K562 (cell line): ENCODE data around the gene CACNA2D3. TPM values are rescaled to one million over a fixed set of nuclear protein-coding genes. Genes with fewer than 3 reads are reported as not detected.

Experiments used
- CBX2 ChIP-seq: fragments of 200-600 bp; sonication (generic); IDR thresholded peaks from one replicate; pipeline ENCODE4 v1.6.1; 2012; ENCODE audit warnings: mild to moderate bottlenecking, low read length, inconsistent platforms; ENCODE audit not compliant: insufficient read depth, poor library complexity, severe bottlenecking
- E2F6 ChIP-seq, 2 experiments: IDR thresholded peaks; 2 replicates each; pipeline ENCODE4 v1.6.1; 2011; ENCODE audit warnings: borderline replicate concordance in 1 of 2, control low read depth in 1 of 2, low read depth in 1 of 2, low read length in 1 of 2, mild to moderate bottlenecking in 1 of 2, mixed read lengths in 1 of 2, moderate library complexity in 1 of 2; ENCODE audit not compliant: insufficient read depth in 1 of 2, insufficient read length in 1 of 2, poor library complexity in 1 of 2, severe bottlenecking in 1 of 2; ENCODE audit errors: extremely low read depth in 1 of 2
- RAD51 ChIP-seq: fragments of 450-650 bp; IDR thresholded peaks from 2 replicates; pipeline ENCODE4 v1.7.1; 2016; ENCODE audit warnings: low read depth, mild to moderate bottlenecking, borderline replicate concordance
- ZNF23 ChIP-seq: fragments of 250-450 bp; sonication (Bioruptor Pico); IDR thresholded peaks from 2 replicates; pipeline ENCODE4 v1.4.0; 2020; ENCODE audit warnings: mild to moderate bottlenecking
- ZNF584 ChIP-seq: fragments of 200-800 bp; sonication (Bioruptor generic); IDR thresholded peaks from 2 replicates; pipeline ENCODE4 v1.6.1; 2016; ENCODE audit warnings: low read depth, mild to moderate bottlenecking, missing genetic modification characterization, missing compliant biosample characterization
- ZNF707 ChIP-seq: fragments of 250-450 bp; sonication (Bioruptor Pico); conservative IDR thresholded peaks from 2 replicates; pipeline ENCODE4 v1.8.0; 2022; ENCODE audit warnings: inconsistent platforms, mild to moderate bottlenecking, moderate library complexity
- polyA plus RNA-seq, 8 experiments: library from polyadenylated mRNA; depleted of rRNA in 4 of 8; stranded (reverse) in 5 of 8; unstranded in 3 of 8; fragments of >200 nt; fragmentation: Nextera tagmentation in 2 of 8; fragmentation: Illumina TruSeq in 1 of 8; extraction: Ambion mirVana in 2 of 8; extraction: Trizol in 1 of 8; gene quantifications; 2 replicates each; pipeline versions ENCODE4 v1.2.1 to v1.2.3, GENCODE V29; 2011 to 2014; ENCODE audit warnings: inconsistent platforms in 1 of 8, missing spikeins in 1 of 8
- total RNA-seq, 7 experiments: library from RNA; depleted of rRNA in 6 of 7; stranded (reverse); fragments of >200 nt in 6 of 7; fragmentation: Illumina TruSeq in 2 of 7; extraction: Trizol in 2 of 7; gene quantifications; 2 replicates each; pipeline versions ENCODE4 v1.2.1 to v1.2.3, GENCODE V29; 2011 to 2021; ENCODE audit warnings: low replicate concordance in 1 of 7
- TF ChIP-seq, protein P1 (sequence below): fragments of 200-600 bp; sonication (generic); IDR thresholded peaks from one replicate; pipeline ENCODE4 v1.6.1; 2012; ENCODE audit warnings: mild to moderate bottlenecking, low read depth, low read length, inconsistent platforms
- TF ChIP-seq, protein P2 (sequence below): fragments of 450-650 bp; IDR thresholded peaks from 2 replicates; pipeline ENCODE4 v1.6.1; 2017; ENCODE audit warnings: mild to moderate bottlenecking, moderate library complexity

CACNA2D3 gene
- total and polyA plus RNA-seq, 9 of the 15 experiments (the other 6 are each of a cell fraction or from before 2014, with no cell fraction given) = 0.01 TPM; not detected in 8

DNA sequence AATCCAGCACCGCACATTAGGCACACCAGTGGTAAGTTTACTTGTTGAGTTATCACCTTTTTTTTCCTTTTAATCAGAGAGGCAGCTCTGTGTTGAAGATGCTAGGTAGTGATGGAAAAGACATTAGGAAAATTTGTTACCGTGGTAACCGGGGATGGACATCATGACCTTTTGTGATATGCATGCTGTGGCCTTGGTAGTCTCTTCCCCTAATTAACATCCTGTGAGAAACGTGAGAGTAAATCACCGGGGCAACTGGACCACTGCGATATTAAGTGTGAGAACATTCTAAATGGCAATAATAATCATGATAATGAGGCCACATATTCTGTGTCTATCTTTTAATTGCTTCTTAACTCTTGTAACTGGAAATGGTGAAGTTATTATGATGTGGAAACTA lies 362.0 kb downstream of the CACNA2D3 start (continued):
- TF ChIP-seq, protein P1, sequence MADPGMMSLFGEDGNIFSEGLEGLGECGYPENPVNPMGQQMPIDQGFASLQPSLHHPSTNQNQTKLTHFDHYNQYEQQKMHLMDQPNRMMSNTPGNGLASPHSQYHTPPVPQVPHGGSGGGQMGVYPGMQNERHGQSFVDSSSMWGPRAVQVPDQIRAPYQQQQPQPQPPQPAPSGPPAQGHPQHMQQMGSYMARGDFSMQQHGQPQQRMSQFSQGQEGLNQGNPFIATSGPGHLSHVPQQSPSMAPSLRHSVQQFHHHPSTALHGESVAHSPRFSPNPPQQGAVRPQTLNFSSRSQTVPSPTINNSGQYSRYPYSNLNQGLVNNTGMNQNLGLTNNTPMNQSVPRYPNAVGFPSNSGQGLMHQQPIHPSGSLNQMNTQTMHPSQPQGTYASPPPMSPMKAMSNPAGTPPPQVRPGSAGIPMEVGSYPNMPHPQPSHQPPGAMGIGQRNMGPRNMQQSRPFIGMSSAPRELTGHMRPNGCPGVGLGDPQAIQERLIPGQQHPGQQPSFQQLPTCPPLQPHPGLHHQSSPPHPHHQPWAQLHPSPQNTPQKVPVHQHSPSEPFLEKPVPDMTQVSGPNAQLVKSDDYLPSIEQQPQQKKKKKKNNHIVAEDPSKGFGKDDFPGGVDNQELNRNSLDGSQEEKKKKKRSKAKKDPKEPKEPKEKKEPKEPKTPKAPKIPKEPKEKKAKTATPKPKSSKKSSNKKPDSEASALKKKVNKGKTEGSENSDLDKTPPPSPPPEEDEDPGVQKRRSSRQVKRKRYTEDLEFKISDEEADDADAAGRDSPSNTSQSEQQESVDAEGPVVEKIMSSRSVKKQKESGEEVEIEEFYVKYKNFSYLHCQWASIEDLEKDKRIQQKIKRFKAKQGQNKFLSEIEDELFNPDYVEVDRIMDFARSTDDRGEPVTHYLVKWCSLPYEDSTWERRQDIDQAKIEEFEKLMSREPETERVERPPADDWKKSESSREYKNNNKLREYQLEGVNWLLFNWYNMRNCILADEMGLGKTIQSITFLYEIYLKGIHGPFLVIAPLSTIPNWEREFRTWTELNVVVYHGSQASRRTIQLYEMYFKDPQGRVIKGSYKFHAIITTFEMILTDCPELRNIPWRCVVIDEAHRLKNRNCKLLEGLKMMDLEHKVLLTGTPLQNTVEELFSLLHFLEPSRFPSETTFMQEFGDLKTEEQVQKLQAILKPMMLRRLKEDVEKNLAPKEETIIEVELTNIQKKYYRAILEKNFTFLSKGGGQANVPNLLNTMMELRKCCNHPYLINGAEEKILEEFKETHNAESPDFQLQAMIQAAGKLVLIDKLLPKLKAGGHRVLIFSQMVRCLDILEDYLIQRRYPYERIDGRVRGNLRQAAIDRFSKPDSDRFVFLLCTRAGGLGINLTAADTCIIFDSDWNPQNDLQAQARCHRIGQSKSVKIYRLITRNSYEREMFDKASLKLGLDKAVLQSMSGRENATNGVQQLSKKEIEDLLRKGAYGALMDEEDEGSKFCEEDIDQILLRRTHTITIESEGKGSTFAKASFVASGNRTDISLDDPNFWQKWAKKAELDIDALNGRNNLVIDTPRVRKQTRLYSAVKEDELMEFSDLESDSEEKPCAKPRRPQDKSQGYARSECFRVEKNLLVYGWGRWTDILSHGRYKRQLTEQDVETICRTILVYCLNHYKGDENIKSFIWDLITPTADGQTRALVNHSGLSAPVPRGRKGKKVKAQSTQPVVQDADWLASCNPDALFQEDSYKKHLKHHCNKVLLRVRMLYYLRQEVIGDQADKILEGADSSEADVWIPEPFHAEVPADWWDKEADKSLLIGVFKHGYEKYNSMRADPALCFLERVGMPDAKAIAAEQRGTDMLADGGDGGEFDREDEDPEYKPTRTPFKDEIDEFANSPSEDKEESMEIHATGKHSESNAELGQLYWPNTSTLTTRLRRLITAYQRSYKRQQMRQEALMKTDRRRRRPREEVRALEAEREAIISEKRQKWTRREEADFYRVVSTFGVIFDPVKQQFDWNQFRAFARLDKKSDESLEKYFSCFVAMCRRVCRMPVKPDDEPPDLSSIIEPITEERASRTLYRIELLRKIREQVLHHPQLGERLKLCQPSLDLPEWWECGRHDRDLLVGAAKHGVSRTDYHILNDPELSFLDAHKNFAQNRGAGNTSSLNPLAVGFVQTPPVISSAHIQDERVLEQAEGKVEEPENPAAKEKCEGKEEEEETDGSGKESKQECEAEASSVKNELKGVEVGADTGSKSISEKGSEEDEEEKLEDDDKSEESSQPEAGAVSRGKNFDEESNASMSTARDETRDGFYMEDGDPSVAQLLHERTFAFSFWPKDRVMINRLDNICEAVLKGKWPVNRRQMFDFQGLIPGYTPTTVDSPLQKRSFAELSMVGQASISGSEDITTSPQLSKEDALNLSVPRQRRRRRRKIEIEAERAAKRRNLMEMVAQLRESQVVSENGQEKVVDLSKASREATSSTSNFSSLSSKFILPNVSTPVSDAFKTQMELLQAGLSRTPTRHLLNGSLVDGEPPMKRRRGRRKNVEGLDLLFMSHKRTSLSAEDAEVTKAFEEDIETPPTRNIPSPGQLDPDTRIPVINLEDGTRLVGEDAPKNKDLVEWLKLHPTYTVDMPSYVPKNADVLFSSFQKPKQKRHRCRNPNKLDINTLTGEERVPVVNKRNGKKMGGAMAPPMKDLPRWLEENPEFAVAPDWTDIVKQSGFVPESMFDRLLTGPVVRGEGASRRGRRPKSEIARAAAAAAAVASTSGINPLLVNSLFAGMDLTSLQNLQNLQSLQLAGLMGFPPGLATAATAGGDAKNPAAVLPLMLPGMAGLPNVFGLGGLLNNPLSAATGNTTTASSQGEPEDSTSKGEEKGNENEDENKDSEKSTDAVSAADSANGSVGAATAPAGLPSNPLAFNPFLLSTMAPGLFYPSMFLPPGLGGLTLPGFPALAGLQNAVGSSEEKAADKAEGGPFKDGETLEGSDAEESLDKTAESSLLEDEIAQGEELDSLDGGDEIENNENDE = no peak
- TF ChIP-seq, protein P2, sequence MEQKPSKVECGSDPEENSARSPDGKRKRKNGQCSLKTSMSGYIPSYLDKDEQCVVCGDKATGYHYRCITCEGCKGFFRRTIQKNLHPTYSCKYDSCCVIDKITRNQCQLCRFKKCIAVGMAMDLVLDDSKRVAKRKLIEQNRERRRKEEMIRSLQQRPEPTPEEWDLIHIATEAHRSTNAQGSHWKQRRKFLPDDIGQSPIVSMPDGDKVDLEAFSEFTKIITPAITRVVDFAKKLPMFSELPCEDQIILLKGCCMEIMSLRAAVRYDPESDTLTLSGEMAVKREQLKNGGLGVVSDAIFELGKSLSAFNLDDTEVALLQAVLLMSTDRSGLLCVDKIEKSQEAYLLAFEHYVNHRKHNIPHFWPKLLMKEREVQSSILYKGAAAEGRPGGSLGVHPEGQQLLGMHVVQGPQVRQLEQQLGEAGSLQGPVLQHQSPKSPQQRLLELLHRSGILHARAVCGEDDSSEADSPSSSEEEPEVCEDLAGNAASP = no peak
- no peak for TF ChIP-seq CBX2
- no peak for TF ChIP-seq ZNF707 (CRISPR knock-in tag)
- TF ChIP-seq ZNF23 = no peak
- no peak for TF ChIP-seq E2F6 (IDR thresholded peaks at IDR 0.05; ENCODE audit: borderline replicate concordance in 1 of 2, extremely low read depth in 1 of 2, insufficient read depth in 1 of 2, insufficient read length in 1 of 2, low read depth in 1 of 2, low read length in 1 of 2, poor library complexity in 1 of 2, severe bottlenecking in 1 of 2)
- TF ChIP-seq RAD51 = no peak
- TF ChIP-seq ZNF584 (CRISPR knock-in tag) = no peak
